ENCODE data around the gene COMT. TPM values are rescaled to one million over a fixed set of nuclear protein-coding genes. Genes with fewer than 3 reads are reported as not detected.

COMT gene
- total RNA-seq, 6 experiments from 2014 or later: 215 to 306 (median 234) TPM

DNA sequence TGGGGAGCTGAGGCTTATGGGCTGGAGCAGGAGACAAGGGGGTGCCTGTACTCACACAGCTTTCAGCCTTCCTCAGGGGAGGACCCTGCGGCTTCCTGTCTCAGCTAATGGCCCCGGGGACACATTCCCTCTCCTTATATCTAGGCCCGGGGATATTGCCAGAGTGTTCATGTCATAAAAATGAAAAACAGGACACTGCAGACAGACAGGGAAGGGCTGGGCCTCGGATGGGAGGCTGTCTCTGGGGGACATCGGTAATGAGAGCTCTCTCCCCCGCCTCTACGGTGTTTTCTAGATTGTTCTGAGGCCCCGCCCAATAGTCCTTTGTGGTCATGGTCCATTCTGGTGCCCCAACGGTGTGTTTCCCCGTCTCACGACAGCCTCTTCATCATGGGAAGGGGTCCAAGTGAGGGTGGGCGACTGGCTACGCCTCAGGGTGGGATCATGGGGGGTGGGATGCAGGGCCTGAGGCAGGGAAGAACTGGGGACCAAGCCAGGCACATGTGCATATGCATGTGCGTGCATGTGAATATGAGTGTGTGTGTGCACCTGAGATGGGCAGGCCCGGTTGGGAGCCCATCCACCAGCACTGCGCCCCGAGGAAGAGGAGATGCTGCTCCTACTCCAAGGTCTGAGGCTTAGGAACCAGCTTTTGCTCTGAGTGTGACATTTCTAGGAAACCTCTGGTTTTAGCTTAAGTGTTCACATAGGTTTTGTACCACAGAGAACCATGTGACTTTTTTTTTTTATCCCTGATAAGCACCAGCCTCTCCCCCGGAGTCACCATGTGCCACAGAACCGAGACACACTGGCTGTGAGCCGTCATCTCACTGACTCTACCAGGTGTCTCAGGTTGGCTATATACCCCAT, 69.8 kb downstream of the COMT start:
- Mint-ChIP-seq H3K4me1 (ENCODE audit: low read depth) (no peaks in the 10 kb centered on the region), H3K27me3 (ENCODE audit: insufficient read depth) (peaks cover 6% of the 10 kb centered on the region; the same call in 1 of the 2 replicates), H3K36me3 (ENCODE audit: low read depth) (no peaks in the 10 kb centered on the region), H3K27ac (no peak overlapping the region), H3K9me3 (no peaks in the 10 kb centered on the region), H3K4me3 (no peak overlapping the region)
- no peak for DNase-seq
- TF ChIP-seq, protein P1, sequence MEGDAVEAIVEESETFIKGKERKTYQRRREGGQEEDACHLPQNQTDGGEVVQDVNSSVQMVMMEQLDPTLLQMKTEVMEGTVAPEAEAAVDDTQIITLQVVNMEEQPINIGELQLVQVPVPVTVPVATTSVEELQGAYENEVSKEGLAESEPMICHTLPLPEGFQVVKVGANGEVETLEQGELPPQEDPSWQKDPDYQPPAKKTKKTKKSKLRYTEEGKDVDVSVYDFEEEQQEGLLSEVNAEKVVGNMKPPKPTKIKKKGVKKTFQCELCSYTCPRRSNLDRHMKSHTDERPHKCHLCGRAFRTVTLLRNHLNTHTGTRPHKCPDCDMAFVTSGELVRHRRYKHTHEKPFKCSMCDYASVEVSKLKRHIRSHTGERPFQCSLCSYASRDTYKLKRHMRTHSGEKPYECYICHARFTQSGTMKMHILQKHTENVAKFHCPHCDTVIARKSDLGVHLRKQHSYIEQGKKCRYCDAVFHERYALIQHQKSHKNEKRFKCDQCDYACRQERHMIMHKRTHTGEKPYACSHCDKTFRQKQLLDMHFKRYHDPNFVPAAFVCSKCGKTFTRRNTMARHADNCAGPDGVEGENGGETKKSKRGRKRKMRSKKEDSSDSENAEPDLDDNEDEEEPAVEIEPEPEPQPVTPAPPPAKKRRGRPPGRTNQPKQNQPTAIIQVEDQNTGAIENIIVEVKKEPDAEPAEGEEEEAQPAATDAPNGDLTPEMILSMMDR (IDR thresholded peaks at IDR 0.05): no peak

DNA sequence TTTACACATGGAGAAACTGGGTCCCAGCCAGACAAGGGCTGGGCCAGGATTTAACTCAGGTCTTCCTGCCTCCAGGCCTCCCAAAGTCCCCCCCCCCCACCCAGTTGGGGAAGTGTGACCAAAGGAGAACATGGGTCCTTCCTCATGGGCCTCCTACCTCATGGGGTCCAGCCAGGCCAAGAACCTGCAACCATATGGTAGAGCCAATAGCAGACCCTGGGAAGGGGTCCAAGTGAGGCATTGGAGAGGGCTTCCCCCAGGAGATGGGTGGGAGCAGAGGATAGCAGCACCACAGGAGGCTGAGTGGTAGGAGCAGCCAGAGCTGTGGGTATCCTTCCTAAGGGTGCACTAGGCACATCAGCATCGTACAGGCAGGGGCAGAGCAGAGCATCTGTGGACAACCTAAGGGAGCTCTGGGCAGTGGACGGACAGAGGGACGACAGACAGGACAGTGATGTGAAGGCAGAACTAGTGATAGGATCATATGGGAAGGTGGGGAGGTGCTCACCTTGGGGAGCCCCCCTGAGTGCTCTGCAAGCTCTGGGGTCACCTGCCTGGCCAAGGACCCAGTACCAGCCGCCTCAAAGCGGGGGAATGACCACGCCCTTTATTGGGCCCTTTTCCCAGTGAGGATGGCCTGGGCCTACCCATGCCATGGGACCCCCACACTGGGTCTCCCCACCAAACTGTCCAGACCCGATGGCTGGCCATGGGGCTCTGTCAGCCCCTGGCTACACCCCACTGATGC, 70.6 kb downstream of the COMT start:
- Mint-ChIP-seq H3K27ac (no peak overlapping the region), H3K9me3 (no peaks in the 10 kb centered on the region), H3K4me3 (no peak overlapping the region), H3K4me1 (ENCODE audit: low read depth) (no peaks in the 10 kb centered on the region), H3K36me3 (ENCODE audit: low read depth) (no peaks in the 10 kb centered on the region), H3K27me3 (ENCODE audit: insufficient read depth) (peaks cover 8% of the 10 kb centered on the region)
- TF ChIP-seq, protein P1 (IDR thresholded peaks at IDR 0.05): no peak
- no peak for DNase-seq

DNA sequence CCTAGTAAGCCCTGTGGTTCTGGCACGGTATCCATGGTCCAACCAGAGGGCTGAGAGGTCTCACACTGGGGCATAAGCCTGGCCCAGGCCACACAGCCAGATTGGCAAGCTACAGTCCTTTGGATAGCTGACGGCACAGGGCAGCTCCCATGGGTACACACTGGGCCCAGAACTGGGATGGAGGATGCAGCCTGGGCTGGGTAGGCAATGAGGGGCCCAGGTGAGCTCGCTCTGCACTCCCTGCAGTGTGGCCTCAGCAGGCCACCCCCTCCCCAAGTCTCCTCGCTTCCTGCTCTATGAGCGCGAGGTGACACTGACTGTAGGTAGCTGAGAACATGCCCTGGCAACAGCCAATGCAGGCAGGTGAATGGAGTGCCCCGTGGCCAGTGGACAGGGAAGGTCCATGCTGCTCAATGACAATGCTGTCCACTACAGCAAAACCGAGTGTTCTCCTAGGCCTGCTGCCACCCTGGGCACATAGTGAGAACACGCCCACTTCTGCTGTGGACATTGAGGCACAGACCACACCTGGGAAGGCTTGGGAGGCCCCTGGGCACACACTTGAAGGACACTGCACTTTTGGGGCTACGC, 71.3 kb downstream of the COMT start:
- Mint-ChIP-seq H3K4me1 (ENCODE audit: low read depth) (no peaks in the 10 kb centered on the region), H3K4me3 (no peak overlapping the region), H3K36me3 (ENCODE audit: low read depth) (no peaks in the 10 kb centered on the region), H3K27ac (no peak overlapping the region), H3K27me3 (ENCODE audit: insufficient read depth) (peaks cover 4% of the 10 kb centered on the region), H3K9me3 (no peaks in the 10 kb centered on the region)
- no peak for DNase-seq
- TF ChIP-seq, protein P1 (IDR thresholded peaks at IDR 0.05): no peak

DNA sequence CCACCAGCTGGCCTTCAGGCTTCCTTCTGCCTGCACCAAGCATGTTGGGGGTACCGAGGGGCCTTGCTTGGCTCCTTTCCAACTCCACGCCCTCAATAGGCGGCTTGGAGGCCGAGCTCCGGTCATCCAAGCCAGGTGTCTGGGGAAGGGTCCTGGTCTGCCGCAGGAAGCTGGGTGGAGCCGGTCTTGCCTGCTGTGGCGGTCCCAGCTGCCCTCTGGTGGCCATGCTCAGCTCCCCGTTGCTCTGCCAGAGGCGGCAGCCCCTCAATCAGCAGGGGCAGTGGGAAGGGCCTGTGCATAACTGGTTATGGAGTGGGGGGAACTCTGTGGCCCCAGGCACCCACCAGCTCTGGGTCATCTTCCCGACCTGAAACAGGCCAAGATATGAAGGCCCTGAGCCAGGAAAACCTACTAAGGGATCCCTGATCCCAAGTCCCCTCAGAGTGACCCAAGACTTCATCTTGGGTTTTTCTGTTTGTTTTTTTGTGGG, 71.9 kb downstream of the COMT start:
- no peak overlapping the region for H3K27ac Mint-ChIP-seq

More for the DNA sequence above, 71.9 kb downstream of the COMT start:
- peak; percentile 24 for DNase-seq
- Mint-ChIP-seq H3K36me3 (ENCODE audit: low read depth) (no peaks in the 10 kb centered on the region), H3K4me3 (no peak overlapping the region), H3K27me3 (ENCODE audit: insufficient read depth) (peaks cover 4% of the 10 kb centered on the region), H3K9me3 (no peaks in the 10 kb centered on the region), H3K4me1 (ENCODE audit: low read depth) (no peaks in the 10 kb centered on the region)
- TF ChIP-seq, protein P1 (IDR thresholded peaks at IDR 0.05): peak; percentile 85
